Measurements from ENCODE around the gene SAT2.

The SAT2 gene

DNA sequence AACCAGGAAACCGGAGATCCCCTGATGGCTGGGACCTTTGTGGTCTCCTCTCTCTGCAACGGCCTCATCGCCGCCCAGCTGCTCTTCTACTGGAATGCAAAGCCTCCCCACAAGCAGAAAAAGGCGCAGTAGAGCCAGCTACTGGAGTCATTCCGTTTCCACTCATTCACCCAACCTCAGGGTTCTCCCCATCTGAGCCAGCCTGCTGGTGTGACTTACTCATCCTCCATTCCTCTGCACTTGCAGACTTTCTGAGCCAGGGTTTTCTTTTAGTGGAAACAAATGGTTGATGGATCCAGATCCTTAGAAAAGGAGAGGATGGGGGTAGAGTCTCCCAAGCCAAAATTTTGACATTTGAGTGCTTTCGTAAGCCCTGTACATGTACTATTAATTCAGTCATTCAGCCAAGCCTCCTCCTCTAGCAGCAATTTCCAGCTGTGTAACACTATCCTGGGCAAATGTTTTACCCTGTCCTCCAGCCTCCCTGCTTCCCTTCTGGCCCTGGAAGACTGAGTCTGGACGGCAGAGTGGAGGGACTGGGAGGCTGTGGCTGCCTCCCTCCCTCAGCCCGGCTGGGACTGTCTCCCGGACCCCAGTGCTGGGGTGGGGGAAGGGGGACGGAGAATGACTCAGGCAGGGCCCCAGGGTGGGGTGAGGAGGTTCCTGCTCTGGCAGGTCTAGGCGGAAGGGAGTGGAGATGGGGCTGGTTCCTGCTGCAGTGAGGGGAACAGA lies 40.0 kb downstream of the SAT2 start:
- no peak for TF ChIP-seq ISL1 (CRISPR knock-in tag; IDR thresholded peaks at IDR 0.05)
- TF ChIP-seq, protein P1, sequence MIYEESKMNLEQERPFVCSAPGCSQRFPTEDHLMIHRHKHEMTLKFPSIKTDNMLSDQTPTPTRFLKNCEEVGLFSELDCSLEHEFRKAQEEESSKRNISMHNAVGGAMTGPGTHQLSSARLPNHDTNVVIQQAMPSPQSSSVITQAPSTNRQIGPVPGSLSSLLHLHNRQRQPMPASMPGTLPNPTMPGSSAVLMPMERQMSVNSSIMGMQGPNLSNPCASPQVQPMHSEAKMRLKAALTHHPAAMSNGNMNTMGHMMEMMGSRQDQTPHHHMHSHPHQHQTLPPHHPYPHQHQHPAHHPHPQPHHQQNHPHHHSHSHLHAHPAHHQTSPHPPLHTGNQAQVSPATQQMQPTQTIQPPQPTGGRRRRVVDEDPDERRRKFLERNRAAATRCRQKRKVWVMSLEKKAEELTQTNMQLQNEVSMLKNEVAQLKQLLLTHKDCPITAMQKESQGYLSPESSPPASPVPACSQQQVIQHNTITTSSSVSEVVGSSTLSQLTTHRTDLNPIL (CRISPR knock-in tag; IDR thresholded peaks at IDR 0.05; ENCODE audit: low read depth), result no peak
- TF ChIP-seq OSR1 (CRISPR knock-in tag; IDR thresholded peaks at IDR 0.05), result no peak
- TF ChIP-seq TOX (CRISPR knock-in tag; IDR thresholded peaks at IDR 0.05; ENCODE audit: borderline replicate concordance), result no peak
- no peak for TF ChIP-seq ARNTL (CRISPR knock-in tag; IDR thresholded peaks at IDR 0.05; ENCODE audit: borderline replicate concordance, low read depth)
- no peak for TF ChIP-seq ZFP30 (CRISPR knock-in tag; IDR thresholded peaks at IDR 0.05)
- TF ChIP-seq RARB (CRISPR knock-in tag; IDR thresholded peaks at IDR 0.05), result no peak
- TF ChIP-seq, protein P2, sequence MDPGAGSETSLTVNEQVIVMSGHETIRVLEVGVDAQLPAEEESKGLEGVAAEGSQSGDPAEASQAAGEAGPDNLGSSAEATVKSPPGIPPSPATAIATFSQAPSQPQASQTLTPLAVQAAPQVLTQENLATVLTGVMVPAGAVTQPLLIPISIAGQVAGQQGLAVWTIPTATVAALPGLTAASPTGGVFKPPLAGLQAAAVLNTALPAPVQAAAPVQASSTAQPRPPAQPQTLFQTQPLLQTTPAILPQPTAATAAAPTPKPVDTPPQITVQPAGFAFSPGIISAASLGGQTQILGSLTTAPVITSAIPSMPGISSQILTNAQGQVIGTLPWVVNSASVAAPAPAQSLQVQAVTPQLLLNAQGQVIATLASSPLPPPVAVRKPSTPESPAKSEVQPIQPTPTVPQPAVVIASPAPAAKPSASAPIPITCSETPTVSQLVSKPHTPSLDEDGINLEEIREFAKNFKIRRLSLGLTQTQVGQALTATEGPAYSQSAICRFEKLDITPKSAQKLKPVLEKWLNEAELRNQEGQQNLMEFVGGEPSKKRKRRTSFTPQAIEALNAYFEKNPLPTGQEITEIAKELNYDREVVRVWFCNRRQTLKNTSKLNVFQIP (CRISPR knock-in tag; IDR thresholded peaks at IDR 0.05; ENCODE audit: borderline replicate concordance, low read depth), result no peak
- no peak for TF ChIP-seq ZFP3 (CRISPR knock-in tag; IDR thresholded peaks at IDR 0.05)
- no peak for TF ChIP-seq ZNF565 (CRISPR knock-in tag; conservative IDR thresholded peaks at IDR 0.05; ENCODE audit: low read depth)
- peak; percentile 44 for ATAC-seq

DNA sequence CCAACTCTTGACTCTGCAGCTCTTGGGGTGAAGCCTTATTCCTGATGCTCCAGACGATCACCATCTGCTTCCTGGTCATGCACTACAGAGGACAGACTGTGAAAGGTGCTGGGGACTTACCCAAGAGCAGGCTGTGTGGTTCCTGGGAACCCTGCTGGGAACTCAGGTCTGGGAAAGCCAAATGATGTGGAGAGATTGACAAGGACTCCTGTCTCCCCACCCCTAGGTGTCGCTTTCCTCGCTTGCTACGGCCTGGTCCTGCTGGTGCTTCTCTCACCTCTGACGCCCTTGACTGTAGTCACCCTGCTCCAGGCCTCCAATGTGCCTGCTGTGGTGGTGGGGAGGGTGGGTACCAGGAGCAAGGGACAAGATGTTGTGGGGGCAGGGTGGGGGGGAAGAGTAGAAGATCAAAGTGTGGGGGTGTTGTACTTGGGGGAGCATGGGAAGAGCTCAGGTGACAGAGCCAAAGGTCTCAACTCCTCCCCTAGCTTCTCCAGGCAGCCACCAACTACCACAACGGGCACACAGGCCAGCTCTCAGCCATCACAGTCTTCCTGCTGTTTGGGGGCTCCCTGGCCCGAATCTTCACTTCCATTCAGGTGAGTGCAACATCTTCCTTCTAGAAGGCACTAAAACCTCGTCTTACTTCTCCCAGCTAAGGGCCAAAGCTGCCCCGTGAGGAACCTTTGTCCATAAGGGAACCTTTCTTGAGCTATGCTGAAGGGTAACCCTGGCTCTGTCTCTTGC lies 40.8 kb downstream of the SAT2 start:
- no peak for TF ChIP-seq SNAI2 (CRISPR knock-in tag; IDR thresholded peaks at IDR 0.05)
- no peak for TF ChIP-seq BACH2 (CRISPR knock-in tag; IDR thresholded peaks at IDR 0.05; ENCODE audit: borderline replicate concordance)
- no peak for TF ChIP-seq ARNTL (CRISPR knock-in tag; IDR thresholded peaks at IDR 0.05; ENCODE audit: borderline replicate concordance, low read depth)
- TF ChIP-seq PPARA (CRISPR knock-in tag; IDR thresholded peaks at IDR 0.05; ENCODE audit: borderline replicate concordance), result no peak
- TF ChIP-seq RARB (CRISPR knock-in tag; IDR thresholded peaks at IDR 0.05), result no peak
- no peak for TF ChIP-seq ZNF8 (CRISPR knock-in tag; IDR thresholded peaks at IDR 0.05)
- TF ChIP-seq, protein P3, sequence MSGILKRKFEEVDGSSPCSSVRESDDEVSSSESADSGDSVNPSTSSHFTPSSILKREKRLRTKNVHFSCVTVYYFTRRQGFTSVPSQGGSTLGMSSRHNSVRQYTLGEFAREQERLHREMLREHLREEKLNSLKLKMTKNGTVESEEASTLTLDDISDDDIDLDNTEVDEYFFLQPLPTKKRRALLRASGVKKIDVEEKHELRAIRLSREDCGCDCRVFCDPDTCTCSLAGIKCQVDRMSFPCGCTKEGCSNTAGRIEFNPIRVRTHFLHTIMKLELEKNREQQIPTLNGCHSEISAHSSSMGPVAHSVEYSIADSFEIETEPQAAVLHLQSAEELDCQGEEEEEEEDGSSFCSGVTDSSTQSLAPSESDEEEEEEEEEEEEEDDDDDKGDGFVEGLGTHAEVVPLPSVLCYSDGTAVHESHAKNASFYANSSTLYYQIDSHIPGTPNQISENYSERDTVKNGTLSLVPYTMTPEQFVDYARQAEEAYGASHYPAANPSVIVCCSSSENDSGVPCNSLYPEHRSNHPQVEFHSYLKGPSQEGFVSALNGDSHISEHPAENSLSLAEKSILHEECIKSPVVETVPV (CRISPR knock-in tag; IDR thresholded peaks at IDR 0.05), result no peak
- TF ChIP-seq ZC3H10 (CRISPR knock-in tag; IDR thresholded peaks at IDR 0.05), result no peak
- TF ChIP-seq ZFP30 (CRISPR knock-in tag; IDR thresholded peaks at IDR 0.05), result no peak
- TF ChIP-seq ISL1 (CRISPR knock-in tag; IDR thresholded peaks at IDR 0.05), result no peak
- no peak for TF ChIP-seq GLIS3 (CRISPR knock-in tag; IDR thresholded peaks at IDR 0.05)
- TF ChIP-seq CSDC2 (CRISPR knock-in tag; IDR thresholded peaks at IDR 0.05), result no peak
- no peak for TF ChIP-seq TOX (CRISPR knock-in tag; IDR thresholded peaks at IDR 0.05; ENCODE audit: borderline replicate concordance)
- no peak for TF ChIP-seq TCF4 (CRISPR knock-in tag; IDR thresholded peaks at IDR 0.05; ENCODE audit: borderline replicate concordance)
- TF ChIP-seq ESRRG (CRISPR knock-in tag; IDR thresholded peaks at IDR 0.05), result no peak
- TF ChIP-seq, protein P4, sequence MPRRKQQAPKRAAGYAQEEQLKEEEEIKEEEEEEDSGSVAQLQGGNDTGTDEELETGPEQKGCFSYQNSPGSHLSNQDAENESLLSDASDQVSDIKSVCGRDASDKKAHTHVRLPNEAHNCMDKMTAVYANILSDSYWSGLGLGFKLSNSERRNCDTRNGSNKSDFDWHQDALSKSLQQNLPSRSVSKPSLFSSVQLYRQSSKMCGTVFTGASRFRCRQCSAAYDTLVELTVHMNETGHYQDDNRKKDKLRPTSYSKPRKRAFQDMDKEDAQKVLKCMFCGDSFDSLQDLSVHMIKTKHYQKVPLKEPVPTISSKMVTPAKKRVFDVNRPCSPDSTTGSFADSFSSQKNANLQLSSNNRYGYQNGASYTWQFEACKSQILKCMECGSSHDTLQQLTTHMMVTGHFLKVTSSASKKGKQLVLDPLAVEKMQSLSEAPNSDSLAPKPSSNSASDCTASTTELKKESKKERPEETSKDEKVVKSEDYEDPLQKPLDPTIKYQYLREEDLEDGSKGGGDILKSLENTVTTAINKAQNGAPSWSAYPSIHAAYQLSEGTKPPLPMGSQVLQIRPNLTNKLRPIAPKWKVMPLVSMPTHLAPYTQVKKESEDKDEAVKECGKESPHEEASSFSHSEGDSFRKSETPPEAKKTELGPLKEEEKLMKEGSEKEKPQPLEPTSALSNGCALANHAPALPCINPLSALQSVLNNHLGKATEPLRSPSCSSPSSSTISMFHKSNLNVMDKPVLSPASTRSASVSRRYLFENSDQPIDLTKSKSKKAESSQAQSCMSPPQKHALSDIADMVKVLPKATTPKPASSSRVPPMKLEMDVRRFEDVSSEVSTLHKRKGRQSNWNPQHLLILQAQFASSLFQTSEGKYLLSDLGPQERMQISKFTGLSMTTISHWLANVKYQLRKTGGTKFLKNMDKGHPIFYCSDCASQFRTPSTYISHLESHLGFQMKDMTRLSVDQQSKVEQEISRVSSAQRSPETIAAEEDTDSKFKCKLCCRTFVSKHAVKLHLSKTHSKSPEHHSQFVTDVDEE (CRISPR knock-in tag; IDR thresholded peaks at IDR 0.05), result no peak
- ATAC-seq, result no peak
